ENCODE results near the gene ERMAP. TPM values are rescaled to one million over a fixed set of nuclear protein-coding genes. Genes with fewer than 3 reads are reported as not detected.

Gene ERMAP
- total RNA-seq, 2 experiments from 2014 or later, result 3.1 TPM

DNA sequence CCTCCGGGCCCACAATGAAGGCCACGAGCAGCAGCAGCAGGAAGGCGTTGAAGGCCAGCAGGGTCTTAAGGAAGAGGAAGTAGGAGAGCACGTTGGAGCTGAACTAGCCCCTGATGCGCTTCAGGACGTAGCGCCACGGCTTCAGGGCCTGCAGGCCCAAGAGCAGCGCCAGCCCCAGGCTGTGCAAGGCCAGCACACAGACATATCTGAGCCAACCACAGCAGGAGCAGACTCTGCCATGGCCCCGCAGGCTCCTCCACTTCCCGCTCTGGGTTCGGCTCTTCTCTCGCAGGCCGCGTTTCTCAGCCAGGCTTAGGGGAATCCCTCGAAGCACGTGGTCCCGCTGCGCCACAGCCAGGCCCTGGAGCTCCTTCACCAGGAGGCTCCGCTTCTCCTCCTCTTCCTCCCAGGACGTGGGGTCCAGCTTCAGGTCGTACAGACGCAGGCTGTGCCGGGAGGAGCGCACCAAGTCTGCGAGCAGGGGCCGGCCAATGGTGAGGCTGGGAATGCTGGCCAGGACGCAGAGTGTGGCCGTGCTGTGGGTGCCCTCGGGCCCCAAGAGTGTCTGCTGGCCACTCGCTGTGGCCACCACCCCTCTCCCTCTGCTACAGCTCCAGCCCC lies 71.2 kb downstream of the ERMAP start:
- H3K27ac Mint-ChIP-seq, result no peak overlapping the region
- no peaks in the 10 kb centered on the region for H3K36me3 Mint-ChIP-seq (ENCODE audit: low read depth)
- no peak overlapping the region for H3K4me3 Mint-ChIP-seq
- H3K27me3 Mint-ChIP-seq (ENCODE audit: low read depth), result no peaks in the 10 kb centered on the region
- CTCF ChIA-PET, result no interaction called here
- no peak for DNase-seq
- no peaks in the 10 kb centered on the region for H3K9me3 Mint-ChIP-seq
- intact Hi-C loops (cut with micrococcal nuclease), result no loop called here
- no peaks in the 10 kb centered on the region for H3K4me1 Mint-ChIP-seq (ENCODE audit: low read depth)

DNA sequence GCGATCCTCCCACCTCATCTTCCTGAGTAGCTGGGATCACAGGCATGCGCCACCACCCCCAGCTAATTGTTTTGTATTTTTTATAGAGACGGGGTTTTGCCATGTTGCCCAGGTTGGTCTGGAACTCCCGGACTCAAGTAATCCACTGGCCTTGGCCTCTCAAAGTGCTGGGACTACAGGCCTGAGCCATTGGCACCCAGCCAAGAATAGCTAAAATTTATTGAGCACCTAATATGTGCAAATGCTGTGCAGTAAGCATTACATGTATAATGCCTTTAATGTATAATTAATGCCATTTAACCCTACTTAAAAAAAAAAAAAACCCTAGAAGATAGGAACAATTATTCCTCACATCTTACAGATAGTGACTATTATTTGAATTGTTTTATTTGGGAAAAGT lies 72.3 kb downstream of the ERMAP start:
- H3K9me3 Mint-ChIP-seq, result no peaks in the 10 kb centered on the region
- intact Hi-C loops (cut with micrococcal nuclease), result no loop called here
- CTCF ChIA-PET, result no interaction called here

GRCh38 chr1:42891465-42892138 lies 74.7 kb downstream of the ERMAP start:
- Mint-ChIP-seq H3K27me3 (ENCODE audit: low read depth) (no peaks in the 10 kb centered on the region), H3K36me3 (ENCODE audit: low read depth) (no peaks in the 10 kb centered on the region), H3K27ac (no peak overlapping the region), H3K4me3 (no peak overlapping the region), H3K4me1 (ENCODE audit: low read depth) (no peaks in the 10 kb centered on the region), H3K9me3 (no peaks in the 10 kb centered on the region)
- CTCF ChIA-PET, result interaction anchor here (0.9 kb wide), 1 partner anchor 22 kb away, joined by 3 read pairs; no protein-coding TSS in a partner anchor
- intact Hi-C loops (cut with micrococcal nuclease), result no loop called here
- DNase-seq, result no peak

More for the DNA sequence above, 72.3 kb downstream of the ERMAP start:
- Mint-ChIP-seq H3K27me3 (ENCODE audit: low read depth) (no peaks in the 10 kb centered on the region), H3K4me1 (ENCODE audit: low read depth) (no peaks in the 10 kb centered on the region), H3K27ac (no peak overlapping the region), H3K36me3 (ENCODE audit: low read depth) (no peaks in the 10 kb centered on the region), H3K4me3 (no peak overlapping the region)
- DNase-seq, result no peak

Other genes with a start within 250 kb of the ERMAP start
- 100 to 1,000 TPM; 107 to 108 TPM for gene PPIH, start 158.7 kb upstream of the ERMAP start, total RNA-seq
- 1,000 to 10,000 TPM; 1,773 to 1,887 TPM for gene YBX1, start 134.7 kb upstream of the ERMAP start, total RNA-seq
- not detected for gene CLDN19, start 76.9 kb upstream of the ERMAP start, total RNA-seq
- gene P3H1, start 50.1 kb upstream of the ERMAP start, total RNA-seq, result 10 to 100 TPM; 26.4 to 28.6 TPM
- 1 to 10 TPM; 4.1 to 4.7 TPM for gene C1orf50, start 49.9 kb upstream of the ERMAP start, total RNA-seq
- gene TMEM269, start 32.1 kb upstream of the ERMAP start, total RNA-seq, result under 1 TPM; 0.24 to 0.57 TPM
- gene SVBP, start 275 bp downstream of the ERMAP start, total RNA-seq, result 10 to 100 TPM; 16.4 to 17.0 TPM
- gene ZNF691, start 29.5 kb downstream of the ERMAP start, total RNA-seq, result 1 to 10 TPM; 4.6 to 5.3 TPM
- 10 to 100 TPM; 21.2 to 22.7 TPM for gene SLC2A1, start 141.7 kb downstream of the ERMAP start, total RNA-seq

Measured in activated naive CD4-positive, alpha-beta T cell treated with anti-CD3 and anti-CD28 coated beads for 36 hours (primary cell).